Stimulated activated CD4-positive, alpha-beta T cell treated with anti-CD3 and anti-CD28 coated beads, Interleukin-12 subunit alpha, Interleukin-12 subunit beta, amount 100 ng/mL, for 48 hours (primary cell): Measurements from ENCODE around the gene PGAP6.
"Not testable (repeated sequence)": the region's sequence is repeated elsewhere in the genome, so short reads cannot be mapped to it uniquely, and the experiment has no call there.

ENCODE experiments used
- DNase-seq, 3 donors: peaks; one replicate each; pipeline ENCODE4 v3.0.0-alpha.2; 2020; ENCODE audit warnings: low read depth in 2 of 3, low spot score in 1 of 3

Gene PGAP6

DNA sequence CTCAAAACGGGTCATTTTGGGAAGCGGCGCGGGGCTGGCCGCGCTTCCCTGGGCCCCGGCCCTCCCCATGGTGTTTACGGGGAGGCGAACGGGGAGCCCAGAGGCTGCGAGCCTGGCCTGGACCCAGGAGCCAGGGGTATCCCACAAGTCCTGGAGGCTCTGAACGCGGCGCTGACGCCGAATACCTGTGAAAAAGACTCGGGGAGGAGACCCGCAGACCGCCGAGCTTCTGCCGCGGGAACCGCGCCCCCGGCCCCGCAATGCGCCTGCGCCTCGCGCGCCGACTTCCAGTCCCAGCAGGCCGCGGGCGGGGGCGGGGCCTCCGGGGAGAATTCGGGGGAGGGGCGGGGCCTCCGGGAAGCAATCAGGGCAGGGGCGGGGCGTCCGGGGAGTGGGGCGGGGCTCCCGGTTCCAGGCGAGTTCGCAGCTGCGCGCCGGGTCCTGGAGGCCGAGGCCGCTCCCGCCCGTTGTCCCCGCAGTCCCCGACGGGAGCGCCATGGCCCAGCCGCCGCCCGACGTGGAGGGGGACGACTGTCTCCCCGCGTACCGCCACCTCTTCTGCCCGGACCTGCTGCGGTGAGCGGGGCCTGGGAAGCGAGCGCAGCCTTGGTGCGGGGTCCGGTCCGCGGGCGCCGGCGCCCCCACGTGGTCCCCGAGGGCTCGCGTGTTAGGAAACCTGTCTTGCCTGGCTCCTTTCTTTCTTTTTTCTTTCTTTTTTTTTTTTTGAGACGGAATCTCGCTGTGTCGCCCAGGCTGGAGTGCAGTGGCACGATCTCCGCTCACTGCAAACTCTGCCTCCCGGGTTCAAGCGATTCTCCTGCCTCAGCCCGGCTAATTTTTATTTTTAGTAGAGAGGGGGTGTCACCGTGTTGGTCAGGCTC lies 19.9 kb upstream of the PGAP6 start, which contains the start of gene DECR2:
Gene DECR2, plus strand, starts transcription at position 418 of the 881 bp plus-strand sequence. Its CDS starts 79 bp downstream, at position 497.
- DNase-seq: peak; percentile 94 to 100 (median 99)

- DNase-seq: no peak
These were observed 18.3 kb upstream of the PGAP6 start for GRCh38 chr16:400061-400591.

- DNase-seq: no peak
These were observed 17.7 kb upstream of the PGAP6 start for GRCh38 chr16:399340-400019.

DNA sequence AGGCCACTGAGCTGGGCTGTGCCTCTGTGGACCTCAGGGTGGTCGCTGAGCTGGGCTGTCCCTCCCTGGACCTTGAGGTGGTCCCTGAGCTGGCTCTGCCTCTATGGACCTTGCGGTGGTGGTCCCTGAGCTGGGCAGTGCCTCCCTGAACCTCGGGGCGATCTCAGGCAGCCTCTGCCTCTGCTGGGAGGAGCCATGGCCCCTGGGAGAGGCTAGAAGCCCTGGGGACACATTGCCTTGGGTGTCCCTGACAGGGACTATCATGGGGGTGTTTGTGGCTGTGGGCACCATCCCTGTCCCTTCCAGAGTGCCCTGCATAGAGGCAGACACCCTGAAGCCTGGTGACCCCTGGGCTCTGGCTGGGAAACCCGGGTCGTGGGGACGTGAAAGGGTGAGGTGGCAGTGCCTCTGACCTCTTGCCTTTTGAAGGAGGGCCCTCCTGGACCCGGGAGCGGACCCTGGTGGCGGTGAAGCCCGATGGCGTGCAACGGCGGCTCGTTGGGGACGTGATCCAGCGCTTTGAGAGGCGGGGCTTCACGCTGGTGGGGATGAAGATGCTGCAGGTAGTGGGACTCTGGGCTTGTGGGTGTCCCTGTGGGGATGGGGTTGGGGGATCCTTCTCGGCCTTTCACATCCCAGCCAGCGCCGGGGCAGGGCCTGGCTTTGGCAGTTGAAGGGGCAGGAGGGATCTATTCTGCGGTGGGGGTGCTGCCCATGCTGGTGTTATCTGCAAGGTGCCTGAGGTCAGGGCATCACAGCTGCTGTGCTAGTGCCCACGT lies 17.0 kb upstream of the PGAP6 start:
- DNase-seq: no peak

DNA sequence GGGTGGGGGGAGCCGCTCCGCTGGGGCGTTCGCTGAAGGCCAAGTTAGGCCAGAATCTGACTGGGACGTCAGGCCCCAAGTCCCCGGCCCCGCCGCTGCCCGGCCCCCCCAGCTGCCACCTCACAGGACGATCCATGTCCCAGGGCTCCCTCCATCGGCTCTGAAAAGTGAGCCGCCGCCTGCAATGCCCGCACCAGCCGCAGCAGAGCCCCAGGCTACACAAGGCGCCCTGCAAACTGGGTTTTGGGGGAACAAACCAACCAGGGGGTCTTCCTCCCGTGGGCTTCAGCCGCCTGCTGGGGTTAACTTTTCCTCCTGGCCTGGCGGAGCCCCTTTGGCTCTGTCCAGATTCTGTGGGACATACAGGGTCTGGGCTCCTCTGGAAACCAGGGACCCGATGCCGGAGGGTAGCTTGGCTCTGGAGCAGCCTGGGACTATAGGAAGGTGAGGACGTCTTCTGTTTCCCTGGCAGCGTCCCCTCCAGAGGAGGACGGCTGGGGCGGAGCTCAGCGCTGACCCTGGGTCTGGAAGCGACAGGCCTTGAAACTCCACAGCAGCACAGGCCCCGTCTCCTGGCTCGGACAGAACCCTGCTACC lies 16.1 kb upstream of the PGAP6 start:
- DNase-seq: no peak

GRCh38 chr16:397135-397661 lies 15.4 kb upstream of the PGAP6 start, which contains the start of gene NME4:
TSS of gene NME4 (plus strand) at chr16:397199. CDS start at chr16:397223, 24 bp downstream.
- no peak for DNase-seq

DNA sequence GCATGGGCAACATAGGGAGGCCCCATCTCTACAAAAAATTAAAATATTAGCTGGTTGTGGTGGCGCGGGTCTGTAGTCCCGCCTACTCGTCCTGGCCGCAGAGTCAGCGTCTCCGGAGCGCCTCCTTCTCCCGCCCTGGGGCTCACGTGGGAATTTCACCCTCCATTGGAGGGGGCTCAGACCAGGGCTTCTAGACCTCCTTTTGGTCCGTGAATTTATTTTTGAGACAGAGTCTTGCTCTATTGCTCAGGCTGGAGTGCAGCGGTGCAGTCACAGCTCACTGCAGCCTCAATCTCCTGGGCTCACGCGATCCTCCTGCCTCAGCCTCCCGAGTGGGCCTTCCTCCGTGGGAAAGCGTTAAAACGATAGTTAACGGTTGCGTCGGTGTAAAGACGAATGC lies 14.8 kb upstream of the PGAP6 start:
- no peak for DNase-seq

DNA sequence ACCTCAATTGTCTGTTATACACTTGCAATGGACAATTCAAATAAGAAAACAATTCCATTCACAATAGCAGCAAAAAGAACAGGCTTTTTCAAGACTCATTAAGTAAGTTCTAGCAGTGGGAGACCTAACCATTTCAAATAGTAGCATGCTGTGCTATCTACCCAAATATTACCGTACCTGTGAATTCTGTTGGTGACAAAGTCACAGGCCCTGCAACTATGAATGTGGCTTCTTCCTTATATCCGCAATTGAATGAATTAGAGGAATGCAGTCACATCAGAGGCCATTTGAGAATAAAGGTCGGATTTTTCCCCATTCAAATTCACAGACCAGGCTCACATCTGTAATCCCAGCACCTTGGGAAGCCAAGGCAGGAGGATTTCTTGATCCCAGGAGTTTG lies 14.4 kb upstream of the PGAP6 start:
- DNase-seq: no peak

DNA sequence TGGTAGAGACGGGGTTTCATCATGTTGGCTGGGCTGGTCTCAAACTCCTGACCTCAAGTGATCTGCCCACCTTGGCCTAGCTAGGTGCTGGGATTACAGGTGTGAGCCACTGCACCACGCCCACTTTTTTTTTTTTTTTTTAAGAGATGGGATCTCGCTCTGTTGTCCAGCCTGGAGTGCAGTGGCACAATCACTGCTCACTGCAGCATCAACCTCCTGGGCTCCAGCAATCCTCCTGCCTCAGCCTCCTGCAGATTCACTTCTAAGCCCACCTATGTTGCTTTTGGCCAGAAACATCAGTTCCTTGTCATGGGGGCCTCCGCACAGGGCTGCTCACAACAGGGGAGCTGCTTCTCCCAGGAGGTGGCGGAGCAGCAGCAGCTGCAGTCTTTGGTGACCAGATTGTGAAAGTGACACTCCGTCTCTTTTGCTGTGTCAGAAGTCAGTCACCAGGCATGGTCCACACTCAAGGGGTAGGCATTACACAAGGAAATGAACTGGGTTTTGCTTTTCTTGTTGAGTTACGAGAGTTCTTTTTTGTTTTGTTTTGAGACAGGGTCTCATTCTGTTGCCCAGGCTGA lies 10.8 kb upstream of the PGAP6 start:
- DNase-seq: no peak

GRCh38 chr16:391885-392335 lies 10.1 kb upstream of the PGAP6 start:
- DNase-seq: peak; percentile 65 to 89 (median 82)

GRCh38 chr16:389352-389751 lies 7.6 kb upstream of the PGAP6 start:
- DNase-seq: no peak

GRCh38 chr16:387761-388666 lies 6.2 kb upstream of the PGAP6 start:
- not testable (repeated sequence) for DNase-seq

- DNase-seq: no peak
These were observed 4.9 kb upstream of the PGAP6 start for GRCh38 chr16:386641-387156.

DNA sequence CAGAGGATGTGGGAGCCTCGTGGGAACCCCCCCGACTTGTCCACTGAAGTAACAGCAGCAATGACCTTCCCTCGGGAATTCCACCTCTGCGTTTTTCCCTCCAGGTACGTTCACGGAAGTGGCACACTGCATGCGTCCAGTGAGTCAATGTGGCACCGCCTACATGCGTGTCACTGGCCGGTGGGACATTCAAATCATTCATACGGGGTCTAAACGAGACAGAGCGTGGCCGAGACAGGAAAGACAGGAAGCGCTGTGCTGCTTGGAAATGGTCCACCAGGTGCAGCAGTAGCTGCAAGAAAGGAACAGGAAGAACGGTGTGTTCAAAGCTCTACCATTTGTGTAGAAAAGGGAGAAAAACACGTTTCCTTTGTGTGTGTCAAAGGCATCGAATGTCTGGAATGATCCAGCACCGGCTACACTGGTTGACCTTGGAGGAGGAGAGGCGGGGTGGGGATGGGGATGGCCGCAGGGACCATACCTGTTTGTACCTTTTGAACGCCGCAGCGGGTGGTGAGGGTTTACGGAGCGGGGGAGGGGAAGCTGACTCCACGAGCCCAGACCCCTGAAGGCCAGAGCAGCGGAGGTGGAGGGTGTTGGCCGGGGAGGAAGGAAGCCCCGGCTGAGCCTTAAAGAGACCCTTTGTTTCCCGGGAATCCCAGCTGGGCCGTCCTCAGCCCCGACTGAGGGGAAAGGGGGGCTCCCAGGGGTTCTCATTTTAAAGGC lies 1.7 kb upstream of the PGAP6 start:
- DNase-seq: no peak

GRCh38 chr16:381012-381788 lies 578 bp downstream of the PGAP6 start:
- no peak for DNase-seq

- no peak for DNase-seq
These were observed 1.1 kb downstream of the PGAP6 start for GRCh38 chr16:380762-381011.

DNA sequence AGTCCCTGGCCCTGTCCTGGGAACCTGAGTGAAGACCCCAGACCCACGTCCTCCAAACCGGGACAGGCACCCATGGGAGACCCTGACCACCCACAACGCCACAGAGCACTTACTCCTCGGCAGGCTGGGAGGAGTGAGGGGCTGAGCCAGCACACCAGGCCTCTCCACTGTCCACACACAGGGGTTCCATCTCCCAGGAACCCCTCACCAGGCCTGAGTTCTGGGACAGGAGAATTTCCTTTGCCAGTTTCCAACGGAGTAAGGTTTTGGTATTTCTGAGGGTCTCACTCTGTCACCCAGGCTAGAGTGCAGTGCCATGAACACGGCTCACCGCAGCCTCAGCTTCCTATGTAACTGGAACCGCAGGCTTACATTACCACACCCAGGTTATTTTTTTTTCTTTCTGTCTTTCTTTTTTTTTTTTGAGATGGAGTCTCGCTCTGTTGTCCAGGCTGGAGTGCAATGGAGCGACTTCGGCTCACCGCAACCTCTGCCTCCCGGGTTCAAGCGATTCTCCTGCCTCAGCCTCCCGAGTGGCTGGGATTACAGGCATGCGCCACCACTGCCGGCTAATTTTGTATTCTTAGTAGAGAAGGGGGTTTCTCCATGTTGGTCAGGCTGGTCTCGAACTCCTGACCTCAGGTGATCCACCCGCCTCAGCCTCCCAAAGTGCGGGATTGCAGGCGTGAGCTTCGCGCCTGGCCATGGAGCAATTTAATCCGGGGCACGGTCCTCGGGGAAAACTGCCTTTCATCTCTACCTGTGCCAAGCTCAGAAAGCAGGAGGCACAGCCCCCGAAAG lies 1.6 kb downstream of the PGAP6 start:
- no peak for DNase-seq
